Measurements from ENCODE around the gene COX8C. TPM values are rescaled to one million over a fixed set of nuclear protein-coding genes. Genes with fewer than 3 reads are reported as not detected.

Gene COX8C
- total and polyA plus RNA-seq, 2 of the 8 experiments (the other 6 are each of a cell fraction or from before 2014, with no cell fraction given) = not detected

- POLR2A ChIA-PET (ENCODE audit: partially characterized antibody) = no interaction called here
- TF ChIP-seq RFX5 (IDR thresholded peaks at IDR 0.05; ENCODE audit: borderline replicate concordance, low read depth, low read length) = no peak
- no peak for TF ChIP-seq SP4 (IDR thresholded peaks at IDR 0.05; ENCODE audit: low read length)
- no peak for TF ChIP-seq GTF2F1 (IDR thresholded peaks at IDR 0.05; ENCODE audit: borderline replicate concordance, low read depth, low read length)
- no peak for TF ChIP-seq KDM1A (IDR thresholded peaks at IDR 0.05; ENCODE audit: borderline replicate concordance, low read length)
- no peak for TF ChIP-seq BACH1 (IDR thresholded peaks at IDR 0.05; ENCODE audit: low read length)
- no peak for TF ChIP-seq PHF8 (conservative IDR thresholded peaks at IDR 0.05; ENCODE audit: low read depth, low read length)
- TF ChIP-seq GABPA (IDR thresholded peaks at IDR 0.05; ENCODE audit: borderline replicate concordance, insufficient read depth, low read length) = no peak
- TF ChIP-seq POU5F1 (IDR thresholded peaks at IDR 0.05; ENCODE audit: low read depth, low read length) = no peak
- TF ChIP-seq FOSL1 (IDR thresholded peaks at IDR 0.05; ENCODE audit: insufficient read depth, low read depth, low read length) = no peak
- no peak for TF ChIP-seq EP300 (IDR thresholded peaks at IDR 0.05; ENCODE audit: borderline replicate concordance in 1 of 2, low read depth in 2 of 2, low read length in 2 of 2)
- TF ChIP-seq SIN3A (conservative IDR thresholded peaks at IDR 0.05 in 1 of 2, IDR thresholded peaks at IDR 0.05 in 1 of 2; ENCODE audit: low read depth in 1 of 2, low read length in 2 of 2) = no peak
- TF ChIP-seq CHD2 (IDR thresholded peaks at IDR 0.05; ENCODE audit: low read length) = no peak
- TF ChIP-seq SUZ12 (IDR thresholded peaks at IDR 0.05; ENCODE audit: low read length) = no peak
Observed at GRCh38 chr14:93329965-93330608, 16.9 kb upstream of the COX8C start.

More at GRCh38 chr14:93329965-93330608, 16.9 kb upstream of the COX8C start:
- H4K20me1 ChIP-seq (replicated peaks in 1 of 2; ENCODE audit: control insufficient read depth in 1 of 2, insufficient read depth in 2 of 2, low read length in 2 of 2) = peaks cover 2 to 20% of the 10 kb centered on the region in 2 experiments
- H2AFZ ChIP-seq (ENCODE audit: low read length) = no peak overlapping the region
- H3K4me3 ChIP-seq (ENCODE audit: extremely low read depth in 1 of 4, insufficient read depth in 2 of 4, low read depth in 3 of 4, low read length in 4 of 4) = no peak overlapping the region
- FAIRE-seq = no peak
- no peaks in the 10 kb centered on the region for H3K27me3 ChIP-seq (replicated peaks in 1 of 4; ENCODE audit: control insufficient read depth in 3 of 4, extremely low read depth in 1 of 4, insufficient read depth in 3 of 4, low read length in 3 of 4)
- no peak overlapping the region; a peak in 1 of 4 replicates for H3K4me2 ChIP-seq (ENCODE audit: insufficient read depth in 1 of 2, low read depth in 2 of 2, low read length in 2 of 2)
- H4K5ac ChIP-seq (ENCODE audit: insufficient read length, low read depth, low read length) = no peak overlapping the region
- no peak overlapping the region for H2BK5ac ChIP-seq (ENCODE audit: low read depth, low read length)
- peaks cover 19 to 82% of the 10 kb centered on the region in 2 experiments for H3K79me2 ChIP-seq (ENCODE audit: control insufficient read depth in 1 of 2, insufficient read depth in 2 of 2, low read length in 2 of 2)
- H3K56ac ChIP-seq (replicated peaks; ENCODE audit: insufficient read length, low read depth, low read length) = no peak overlapping the region
- H4K8ac ChIP-seq (ENCODE audit: extremely low read depth, insufficient read depth, low read length) = no peak overlapping the region
- no peak overlapping the region for H2BK15ac ChIP-seq (ENCODE audit: low read length)
- CTCF ChIA-PET (ENCODE audit: partially characterized antibody) = interaction anchor here (0.6 to 1.1 kb wide), 4 partner anchors 11 to 161 kb away, joined by 3 read pairs; no protein-coding TSS in a partner anchor
- H3K23me2 ChIP-seq (ENCODE audit: low read depth, low read length) = peaks cover 9% of the 10 kb centered on the region
- peaks cover 8% of the 10 kb centered on the region; the same call in 1 of the 2 replicates for H3K79me1 ChIP-seq (ENCODE audit: low read depth, low read length)
- H2BK20ac ChIP-seq (ENCODE audit: low read length) = no peak overlapping the region
- H3K9me3 ChIP-seq (ENCODE audit: insufficient read depth in 2 of 2, low read depth in 1 of 2, low read length in 1 of 2) = no peaks in the 10 kb centered on the region
- H3K36me3 ChIP-seq (ENCODE audit: control insufficient read depth in 2 of 4, insufficient read depth in 4 of 4, low read length in 3 of 4) = no peaks in the 10 kb centered on the region
- H3K4ac ChIP-seq (replicated peaks; ENCODE audit: insufficient read length, low read depth, low read length) = no peak overlapping the region
- no peak overlapping the region for H3K18ac ChIP-seq (ENCODE audit: extremely low read depth, low read length)
- no peak overlapping the region for H2BK120ac ChIP-seq (replicated peaks; ENCODE audit: low read depth, low read length)
- no peak overlapping the region for H2AK5ac ChIP-seq (ENCODE audit: low read depth, low read length)
- no peak overlapping the region for H3K14ac ChIP-seq (ENCODE audit: insufficient read length)
- no peak overlapping the region for H3K23ac ChIP-seq (ENCODE audit: insufficient read length)
- no peak for DNase-seq (ENCODE audit: low read depth in 1 of 2, low spot score in 2 of 2)
- WGBS, 2 experiments (ENCODE audit: extremely low coverage in 1 of 2, insufficient coverage in 1 of 2, insufficient read length in 1 of 2, insufficient replicate concordance in 2 of 2, low coverage in 1 of 2, low lambda C conversion rate in 2 of 2, missing lambda C conversion rate in 1 of 2) = 92% methylated on average over 5 of the region's 5 CpGs; no CpG with 5 or more reads in 1 of the 2 experiments
- H4K91ac ChIP-seq (replicated peaks; ENCODE audit: insufficient read length, low read length) = no peak overlapping the region
- no peak overlapping the region for H3K9ac ChIP-seq (replicated peaks in 1 of 4; ENCODE audit: extremely low read depth in 1 of 4, low read depth in 3 of 4, low read length in 3 of 4)
- H3K27ac ChIP-seq (ENCODE audit: low read depth, low read length) = no peak overlapping the region
- no peak overlapping the region for H2BK12ac ChIP-seq (ENCODE audit: low read depth, low read length)
- peaks cover 0 to 4% (median 3%) of the 10 kb centered on the region in 4 experiments; a peak in 5 of 7 replicates for H3K4me1 ChIP-seq (replicated peaks in 1 of 4; ENCODE audit: control insufficient read depth in 3 of 4, insufficient read depth in 4 of 4, low read length in 3 of 4)

Data from H1 (cell line).